Neutrophil (primary cell): Measurements from ENCODE around the gene TXNDC11.

Experiments
- H3K27ac ChIP-seq: fragments of 200-600 bp; sonication (generic); 2 replicates; pipeline ENCODE4 v1.5.1; 2016; ENCODE audit warnings: mild to moderate bottlenecking, moderate library complexity
- H3K27me3 ChIP-seq: fragments of 200-600 bp; sonication (generic); 2 replicates; pipeline ENCODE4 v1.6.0; 2016; ENCODE audit warnings: mild to moderate bottlenecking
- H3K36me3 ChIP-seq: fragments of 200-600 bp; sonication (generic); 2 replicates; pipeline ENCODE4 v1.5.1; 2017
- H3K4me1 ChIP-seq, 2 experiments: fragments of 200-600 bp in 1 of 2; sonication (generic) in 1 of 2; 1 replicate in 1 of 2; 2 replicates in 1 of 2; pipeline versions ENCODE4 v1.5.1 to v1.6.1; 2013 to 2016; ENCODE audit warnings: low read depth in 1 of 2, low read length in 1 of 2, mild to moderate bottlenecking in 1 of 2, moderate library complexity in 1 of 2; ENCODE audit not compliant: control insufficient read depth in 1 of 2, insufficient read depth in 1 of 2
- H3K4me3 ChIP-seq, 2 experiments: fragments of 200-600 bp in 1 of 2; sonication (generic) in 1 of 2; 1 replicate in 1 of 2; 2 replicates in 1 of 2; pipeline ENCODE4 v1.5.1; 2013 to 2016; ENCODE audit warnings: low read depth in 1 of 2, low read length in 1 of 2, mild to moderate bottlenecking in 1 of 2, moderate library complexity in 1 of 2
- H3K9me3 ChIP-seq: fragments of 200-600 bp; sonication (generic); 2 replicates; pipeline ENCODE4 v1.5.1; 2016
- TF ChIP-seq, protein P1 (sequence below): fragments of 200-600 bp; sonication (generic); IDR thresholded peaks from 2 replicates; pipeline ENCODE4 v1.5.1; 2016; ENCODE audit warnings: antibody characterized with exemption

The TXNDC11 gene

DNA sequence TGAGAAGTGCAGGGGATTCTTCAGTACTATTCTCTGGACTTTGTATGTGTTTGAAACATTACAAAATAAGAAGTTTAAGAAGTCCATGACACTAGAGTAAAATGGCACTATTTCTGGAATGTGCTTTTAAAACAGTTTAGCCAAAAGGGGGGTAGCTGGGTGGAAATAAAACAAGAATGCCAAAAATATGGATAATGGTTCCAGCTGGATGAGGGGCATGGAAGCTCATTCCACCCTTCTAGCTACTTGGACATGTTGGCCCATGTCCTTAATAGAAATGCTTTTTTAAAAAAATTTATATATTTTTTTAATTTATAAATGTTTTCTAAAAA lies 41.3 kb upstream of the TXNDC11 start:
- H3K4me3 ChIP-seq = no peak overlapping the region
- no peaks in the 10 kb centered on the region for H3K27me3 ChIP-seq
- H3K36me3 ChIP-seq = peaks cover 8% of the 10 kb centered on the region
- TF ChIP-seq, protein P1, sequence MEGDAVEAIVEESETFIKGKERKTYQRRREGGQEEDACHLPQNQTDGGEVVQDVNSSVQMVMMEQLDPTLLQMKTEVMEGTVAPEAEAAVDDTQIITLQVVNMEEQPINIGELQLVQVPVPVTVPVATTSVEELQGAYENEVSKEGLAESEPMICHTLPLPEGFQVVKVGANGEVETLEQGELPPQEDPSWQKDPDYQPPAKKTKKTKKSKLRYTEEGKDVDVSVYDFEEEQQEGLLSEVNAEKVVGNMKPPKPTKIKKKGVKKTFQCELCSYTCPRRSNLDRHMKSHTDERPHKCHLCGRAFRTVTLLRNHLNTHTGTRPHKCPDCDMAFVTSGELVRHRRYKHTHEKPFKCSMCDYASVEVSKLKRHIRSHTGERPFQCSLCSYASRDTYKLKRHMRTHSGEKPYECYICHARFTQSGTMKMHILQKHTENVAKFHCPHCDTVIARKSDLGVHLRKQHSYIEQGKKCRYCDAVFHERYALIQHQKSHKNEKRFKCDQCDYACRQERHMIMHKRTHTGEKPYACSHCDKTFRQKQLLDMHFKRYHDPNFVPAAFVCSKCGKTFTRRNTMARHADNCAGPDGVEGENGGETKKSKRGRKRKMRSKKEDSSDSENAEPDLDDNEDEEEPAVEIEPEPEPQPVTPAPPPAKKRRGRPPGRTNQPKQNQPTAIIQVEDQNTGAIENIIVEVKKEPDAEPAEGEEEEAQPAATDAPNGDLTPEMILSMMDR = no peak
- peaks cover 13 to 27% of the 10 kb centered on the region in 2 experiments for H3K4me1 ChIP-seq
- peak overlapping the region; percentile 78 for H3K27ac ChIP-seq
- no peaks in the 10 kb centered on the region for H3K9me3 ChIP-seq

- H3K4me1 ChIP-seq = peaks cover 7 to 22% of the 10 kb centered on the region in 2 experiments
- peaks cover 13% of the 10 kb centered on the region for H3K36me3 ChIP-seq
- H3K27me3 ChIP-seq = no peaks in the 10 kb centered on the region
- H3K27ac ChIP-seq = peak overlapping the region; percentile 78
- H3K9me3 ChIP-seq = no peaks in the 10 kb centered on the region
- no peak overlapping the region for H3K4me3 ChIP-seq
- TF ChIP-seq, protein P1 = no peak
Measured at GRCh38 chr16:11783319-11784037, 40.8 kb upstream of the TXNDC11 start.

DNA sequence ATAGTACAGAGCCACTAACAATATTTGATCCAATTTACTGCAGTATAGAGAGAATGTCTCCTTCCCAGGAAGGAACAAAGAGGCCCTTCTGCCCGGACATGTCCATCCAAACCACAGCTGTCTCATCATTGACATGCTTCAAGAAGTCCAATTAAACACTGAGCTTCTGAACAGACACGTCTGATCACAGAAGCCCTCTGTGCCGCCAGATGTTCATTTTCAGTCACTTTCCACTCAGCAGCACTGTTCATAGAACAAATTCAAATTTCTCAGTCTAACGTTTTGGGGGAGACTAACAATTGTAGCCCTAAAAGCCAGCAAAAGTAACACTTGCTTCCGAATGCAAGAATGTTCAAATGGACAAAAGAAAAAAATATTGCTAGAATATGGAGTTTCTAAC lies 39.1 kb upstream of the TXNDC11 start:
- Histone ChIP-seq H3K36me3 (peaks cover 30% of the 10 kb centered on the region), H3K9me3 (no peaks in the 10 kb centered on the region), H3K4me1 (peaks cover 0 to 16% of the 10 kb centered on the region in 2 experiments), H3K27me3 (no peaks in the 10 kb centered on the region), H3K27ac (peak overlapping the region; percentile 78), H3K4me3 (no peak overlapping the region)
- TF ChIP-seq, protein P1 = no peak

- no peaks in the 10 kb centered on the region for H3K27me3 ChIP-seq
- TF ChIP-seq, protein P1 = no peak
- H3K36me3 ChIP-seq = peaks cover 36% of the 10 kb centered on the region
- H3K4me1 ChIP-seq = peaks cover 0 to 16% of the 10 kb centered on the region in 2 experiments
- H3K4me3 ChIP-seq = no peak overlapping the region
- no peaks in the 10 kb centered on the region for H3K9me3 ChIP-seq
- H3K27ac ChIP-seq = no peak overlapping the region
Measured at GRCh38 chr16:11780991-11781680, 38.5 kb upstream of the TXNDC11 start.

DNA sequence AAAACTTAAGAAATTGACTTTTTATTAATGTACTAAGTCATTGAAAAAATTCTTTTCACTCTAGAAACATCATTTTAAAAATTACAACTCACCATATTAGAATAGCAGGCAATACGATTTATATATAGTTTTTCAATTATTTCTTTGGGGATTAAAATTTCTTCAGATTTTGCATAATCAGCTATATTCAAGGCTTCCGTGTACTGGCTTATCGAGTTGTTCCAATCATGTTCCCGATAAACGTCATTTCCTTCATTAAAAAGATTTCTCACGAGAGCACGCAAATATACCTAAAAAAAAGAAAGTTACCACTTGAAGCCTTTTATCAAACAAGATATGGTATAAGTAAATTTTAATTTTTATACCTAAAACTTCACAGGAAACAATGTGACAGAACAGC lies 36.4 kb upstream of the TXNDC11 start:
- H3K4me3 ChIP-seq = no peak overlapping the region
- H3K27me3 ChIP-seq = no peaks in the 10 kb centered on the region
- peaks cover 0 to 16% of the 10 kb centered on the region in 2 experiments for H3K4me1 ChIP-seq
- H3K36me3 ChIP-seq = peaks cover 56% of the 10 kb centered on the region
- TF ChIP-seq, protein P1 = no peak
- H3K9me3 ChIP-seq = no peaks in the 10 kb centered on the region
- no peak overlapping the region for H3K27ac ChIP-seq
